ENCODE measurements around the gene MRPL55. TPM values are rescaled to one million over a fixed set of nuclear protein-coding genes. Genes with fewer than 3 reads are reported as not detected.
A peak's percentile ranks its signal among the peaks of the same experiment; 100 is the strongest.

The MRPL55 gene
- total and polyA plus RNA-seq, 2 of the 13 experiments (the other 11 are each of a cell fraction or from before 2014, with no cell fraction given) = 58.6 to 92.9 TPM

- TF ChIP-seq ARID4A (CRISPR knock-in tag; IDR thresholded peaks at IDR 0.05; ENCODE audit: borderline replicate concordance) (no peak), SALL2 (CRISPR knock-in tag; IDR thresholded peaks at IDR 0.05) (no peak), YEATS4 (CRISPR knock-in tag; IDR thresholded peaks at IDR 0.05; ENCODE audit: borderline replicate concordance) (no peak), GMEB2 (CRISPR knock-in tag; IDR thresholded peaks at IDR 0.05; ENCODE audit: low read depth) (no peak), ZNF772 (CRISPR knock-in tag; IDR thresholded peaks at IDR 0.05) (no peak), TEAD3 (CRISPR knock-in tag; optimal IDR thresholded peaks at IDR 0.05; ENCODE audit: borderline replicate concordance) (peak; percentile 97), TFAP4 (IDR thresholded peaks at IDR 0.05; ENCODE audit: borderline replicate concordance, low read depth) (peak; percentile 86; the same call in 1 of the 2 replicates), THAP11 (CRISPR knock-in tag; IDR thresholded peaks at IDR 0.05) (peak; percentile 53; the same call in 1 of the 2 replicates), KIAA2018 (CRISPR knock-in tag; IDR thresholded peaks at IDR 0.05; ENCODE audit: borderline replicate concordance) (no peak), ZNF607 (CRISPR knock-in tag; IDR thresholded peaks at IDR 0.05; ENCODE audit: borderline replicate concordance) (no peak), MXD3 (CRISPR knock-in tag; IDR thresholded peaks at IDR 0.05) (no peak), ATAD3A (CRISPR knock-in tag; IDR thresholded peaks at IDR 0.05) (no peak)
Measured at GRCh38 chr1:228109962-228110488, 926 bp upstream of the MRPL55 start (continued).

All from HepG2 (cell line).